GM10248 (cell line): ENCODE results near the gene ZNF740.

Experiments used
- CTCF ChIA-PET: fragments of 300-600 bp; sonication (Branson Sonifier 250); formaldehyde crosslinking; extraction: SDS; loops from one replicate; lab custom pipeline; 2021; ENCODE audit warnings: antibody characterized with exemption; lab: Yijun Ruan, JAX
- POLR2A ChIA-PET: fragments of 350-650 bp; sonication (Branson Sonifier 250); formaldehyde crosslinking; extraction: SDS; loops from one replicate; lab custom pipeline; 2020; ENCODE audit warnings: antibody characterized with exemption; lab: Yijun Ruan, JAX
- DNase-seq: peaks from one replicate; pipeline ENCODE4 v3.0.0; 2012; ENCODE audit errors: extremely low spot score
- TF ChIP-seq, protein P1 (sequence below): IDR thresholded peaks from 2 replicates; pipeline ENCODE4 v1.5.1; 2012; ENCODE audit warnings: mild to moderate bottlenecking, low read depth; ENCODE audit errors: extremely low read depth, missing control alignments, control extremely low read depth

The ZNF740 gene

DNA sequence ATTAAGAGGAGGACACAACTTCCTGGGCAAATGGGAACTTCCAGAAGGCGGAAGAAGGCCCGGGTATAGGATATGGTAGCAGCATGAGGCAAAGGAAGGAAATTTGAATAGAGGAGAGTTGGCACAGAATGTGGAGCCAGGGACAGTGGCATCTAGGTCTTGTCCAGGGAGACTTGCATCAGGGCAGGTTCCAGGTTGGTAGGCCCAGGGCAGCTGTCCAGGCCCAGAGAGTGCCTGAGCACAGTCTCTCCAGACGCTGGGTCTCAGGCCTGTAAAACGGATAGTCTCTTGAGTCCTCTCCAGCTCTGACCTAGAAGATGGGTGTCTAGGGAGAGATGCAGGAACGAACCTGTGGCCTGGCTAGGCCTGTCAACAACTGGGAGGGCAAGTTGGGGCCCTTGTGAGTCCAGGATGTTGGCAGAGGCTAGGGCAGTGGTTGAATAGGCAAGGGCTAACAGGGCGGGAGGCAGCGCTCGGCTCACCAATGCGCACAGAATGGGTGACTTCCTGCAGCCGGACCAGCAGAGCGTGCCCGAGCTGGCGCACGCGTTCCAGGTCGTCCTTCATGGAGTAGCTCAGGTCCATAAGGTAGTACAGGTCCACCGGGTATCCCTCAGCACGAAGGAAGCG lies 16.6 kb downstream of the ZNF740 start:
- CTCF ChIA-PET = interaction anchor here (1.2 to 8.0 kb wide), 6 partner anchors 10 to 134 kb away, joined by 3 to 61 read pairs (median 18); partner anchors contain the start of genes AAAS, CSAD and ZNF740
- TF ChIP-seq, protein P1, sequence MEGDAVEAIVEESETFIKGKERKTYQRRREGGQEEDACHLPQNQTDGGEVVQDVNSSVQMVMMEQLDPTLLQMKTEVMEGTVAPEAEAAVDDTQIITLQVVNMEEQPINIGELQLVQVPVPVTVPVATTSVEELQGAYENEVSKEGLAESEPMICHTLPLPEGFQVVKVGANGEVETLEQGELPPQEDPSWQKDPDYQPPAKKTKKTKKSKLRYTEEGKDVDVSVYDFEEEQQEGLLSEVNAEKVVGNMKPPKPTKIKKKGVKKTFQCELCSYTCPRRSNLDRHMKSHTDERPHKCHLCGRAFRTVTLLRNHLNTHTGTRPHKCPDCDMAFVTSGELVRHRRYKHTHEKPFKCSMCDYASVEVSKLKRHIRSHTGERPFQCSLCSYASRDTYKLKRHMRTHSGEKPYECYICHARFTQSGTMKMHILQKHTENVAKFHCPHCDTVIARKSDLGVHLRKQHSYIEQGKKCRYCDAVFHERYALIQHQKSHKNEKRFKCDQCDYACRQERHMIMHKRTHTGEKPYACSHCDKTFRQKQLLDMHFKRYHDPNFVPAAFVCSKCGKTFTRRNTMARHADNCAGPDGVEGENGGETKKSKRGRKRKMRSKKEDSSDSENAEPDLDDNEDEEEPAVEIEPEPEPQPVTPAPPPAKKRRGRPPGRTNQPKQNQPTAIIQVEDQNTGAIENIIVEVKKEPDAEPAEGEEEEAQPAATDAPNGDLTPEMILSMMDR = no peak
- POLR2A ChIA-PET = no interaction called here
- DNase-seq = no peak

DNA sequence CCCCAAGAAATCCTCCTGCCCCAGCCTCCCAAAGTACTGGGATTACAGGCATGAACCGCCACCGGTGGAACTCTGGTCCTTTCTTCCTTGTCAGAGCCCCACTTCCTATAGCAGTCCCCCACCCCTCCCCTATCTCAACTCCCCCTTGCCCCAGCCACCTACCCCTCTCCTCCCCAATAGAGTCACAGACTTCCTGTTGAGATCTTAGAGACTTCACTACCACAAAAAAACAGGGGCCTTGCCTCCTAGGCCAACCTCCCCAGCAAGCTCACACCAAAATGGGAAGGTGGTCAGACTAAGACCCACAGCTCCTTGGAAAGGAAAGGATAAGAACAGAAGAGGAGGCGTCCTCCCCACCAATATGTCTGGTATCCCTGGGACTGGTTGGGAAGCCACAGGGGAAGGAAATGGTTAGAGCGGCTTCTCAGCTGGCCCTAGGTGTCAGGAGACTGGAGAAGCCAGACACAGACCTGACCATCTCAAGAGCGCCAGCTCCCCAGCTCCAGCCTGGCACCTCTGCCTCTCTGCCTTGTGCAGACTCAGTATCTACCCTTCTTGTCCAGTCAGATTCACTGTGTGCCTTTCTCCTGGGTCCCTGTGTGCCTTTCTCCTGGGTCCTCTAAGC lies 18.1 kb downstream of the ZNF740 start:
- ChIA-PET POLR2A (interaction anchor here (0.7 to 1.4 kb wide), 2 partner anchors 11 to 13 kb away, joined by 3 to 4 read pairs; no protein-coding TSS in a partner anchor), CTCF (interaction anchor here (0.8 to 19.5 kb wide), 13 partner anchors 9 to 223 kb away, joined by 3 to 383 read pairs (median 13); partner anchors contain the start of genes AAAS, CSAD, MYG1 and PFDN5)
- TF ChIP-seq, protein P1 = no peak
- no peak for DNase-seq

DNA sequence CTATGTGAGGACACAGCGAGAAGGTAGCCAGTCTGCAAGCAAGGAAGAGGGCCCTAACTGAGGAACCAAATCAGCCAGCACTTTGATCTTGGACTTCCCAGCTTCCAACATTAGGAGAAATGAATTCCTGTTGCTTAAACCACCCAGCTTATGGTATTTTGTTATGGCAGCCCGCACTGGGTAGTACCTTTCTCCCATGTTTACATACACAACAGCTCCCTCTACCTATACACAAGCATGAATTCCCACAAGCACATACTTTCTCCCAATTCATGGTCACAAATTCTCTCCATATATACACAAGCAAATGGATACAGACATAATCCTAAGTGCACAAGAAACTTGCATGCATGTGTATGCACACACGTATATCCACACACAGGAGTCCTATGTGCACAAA lies 19.2 kb downstream of the ZNF740 start:
- DNase-seq = no peak
- TF ChIP-seq, protein P1 = no peak
- ChIA-PET CTCF (interaction anchor here (0.6 to 19.5 kb wide), 12 partner anchors 9 to 221 kb away, joined by 3 to 383 read pairs (median 14); partner anchors contain the start of genes AAAS, CSAD, MYG1 and PFDN5), POLR2A (no interaction called here)

DNA sequence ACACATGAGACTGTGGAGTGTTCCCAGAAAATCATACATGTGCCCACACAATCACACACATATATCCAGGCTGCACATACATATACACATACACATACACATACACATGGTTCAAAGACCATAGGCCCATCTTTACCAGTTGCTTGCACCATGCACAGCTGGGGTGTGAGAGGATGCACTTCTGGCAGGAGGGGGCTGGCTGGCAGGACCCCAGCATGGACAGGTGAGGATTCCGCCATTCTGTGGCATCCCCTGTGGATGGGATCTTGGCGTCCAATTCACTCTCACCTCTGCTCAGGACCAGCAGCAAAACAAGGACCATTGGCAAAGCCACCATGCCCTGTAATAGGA lies 19.6 kb downstream of the ZNF740 start:
- TF ChIP-seq, protein P1 = no peak
- ChIA-PET POLR2A (interaction anchor here (0.6 kb wide), 1 partner anchor 24 kb away, joined by 5 read pairs; no protein-coding TSS in a partner anchor), CTCF (interaction anchor here (0.8 to 19.5 kb wide), 6 partner anchors 13 to 145 kb away, joined by 3 to 383 read pairs (median 21); partner anchors contain the start of genes AAAS, MYG1 and PFDN5)
- no peak for DNase-seq

- CTCF ChIA-PET = interaction anchor here (0.8 to 19.5 kb wide), 9 partner anchors 12 to 308 kb away, joined by 3 to 383 read pairs (median 4); partner anchors contain the start of genes AAAS, MYG1 and PFDN5
- peak; percentile 52 for DNase-seq
- POLR2A ChIA-PET = interaction anchor here (0.6 kb wide), 1 partner anchor 25 kb away, joined by 5 read pairs; no protein-coding TSS in a partner anchor
- TF ChIP-seq, protein P1 = no peak
Measured at GRCh38 chr12:53200458-53201176, 20.1 kb downstream of the ZNF740 start.

GRCh38 chr12:53201177-53201541 lies 20.6 kb downstream of the ZNF740 start:
- ChIA-PET CTCF (interaction anchor here (0.8 to 19.5 kb wide), 10 partner anchors 12 to 308 kb away, joined by 3 to 383 read pairs (median 4); partner anchors contain the start of genes MYG1 and PFDN5), POLR2A (no interaction called here)
- TF ChIP-seq, protein P1 = no peak
- no peak for DNase-seq
